IPS-15b (cell line): ENCODE results near the gene TRIP4.
"Not testable (repeated sequence)": the region's sequence is repeated elsewhere in the genome, so short reads cannot be mapped to it uniquely, and the experiment has no call there.

Experiments
- H3K27me3 ChIP-seq: one replicate; pipeline ENCODE4 v1.6.1; 2013; ENCODE audit warnings: low read length; ENCODE audit not compliant: control insufficient read depth, insufficient read depth
- H3K36me3 ChIP-seq: one replicate; pipeline ENCODE4 v1.6.1; 2013; ENCODE audit warnings: low read length; ENCODE audit not compliant: control insufficient read depth, insufficient read depth
- H3K4me1 ChIP-seq: one replicate; pipeline ENCODE4 v1.6.1; 2013; ENCODE audit warnings: mild to moderate bottlenecking, low read length; ENCODE audit not compliant: control insufficient read depth, insufficient read depth
- H3K4me3 ChIP-seq: one replicate; pipeline ENCODE4 v1.5.1; 2013; ENCODE audit warnings: low read depth, low read length
- H3K9ac ChIP-seq: one replicate; pipeline ENCODE4 v1.6.1; 2013; ENCODE audit warnings: low read depth, mild to moderate bottlenecking, low read length
- H3K9me3 ChIP-seq: one replicate; pipeline ENCODE4 v1.6.1; 2013; ENCODE audit warnings: mild to moderate bottlenecking, low read length; ENCODE audit not compliant: control insufficient read depth, insufficient read depth

Gene TRIP4

DNA sequence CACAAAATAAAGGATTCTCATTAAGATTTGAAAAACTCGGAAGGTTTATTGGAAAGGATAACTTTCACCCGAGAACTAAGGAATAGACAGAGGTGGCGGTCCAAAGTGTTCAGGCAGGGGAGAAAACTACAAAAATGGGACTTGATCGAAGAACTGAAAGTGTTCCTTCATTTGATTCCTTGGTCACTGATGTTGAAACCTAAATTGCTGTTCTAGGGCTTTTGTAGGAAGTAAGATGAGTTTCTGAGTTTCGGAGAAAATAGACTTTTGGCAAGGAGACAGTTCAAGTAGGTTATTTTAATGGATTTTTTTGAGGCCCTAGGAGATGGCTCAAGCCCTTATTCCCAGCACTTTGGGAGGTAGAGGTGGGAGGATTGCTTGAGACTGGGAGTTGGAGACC, 1.4 kb downstream of the TRIP4 start:
- no peak overlapping the region for H3K9ac ChIP-seq
- no peak overlapping the region for H3K4me3 ChIP-seq
- peaks cover 6% of the 10 kb centered on the region for H3K27me3 ChIP-seq
- no peaks in the 10 kb centered on the region for H3K4me1 ChIP-seq
- peaks cover 2% of the 10 kb centered on the region for H3K36me3 ChIP-seq
- no peaks in the 10 kb centered on the region for H3K9me3 ChIP-seq

DNA sequence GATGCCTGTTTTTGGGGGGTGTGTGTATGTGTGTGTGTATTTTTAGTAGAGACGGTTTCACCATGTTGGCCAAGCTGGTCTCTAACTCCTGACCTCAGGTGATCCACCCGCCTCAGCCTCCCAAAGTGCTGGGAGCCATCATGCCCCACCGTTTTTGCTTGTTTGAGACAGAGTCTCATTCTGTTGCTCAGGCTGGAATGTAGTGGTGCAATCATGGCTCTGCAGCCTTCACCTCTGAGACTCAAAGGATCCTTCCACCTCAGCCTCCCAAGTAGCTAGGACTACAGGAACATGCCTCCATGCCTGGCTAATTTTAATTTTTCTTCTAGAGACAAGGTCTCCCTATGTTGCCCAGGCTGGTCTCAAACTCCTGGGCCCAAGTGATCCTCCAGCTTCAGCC, 4.8 kb downstream of the TRIP4 start:
- not testable (repeated sequence) for H3K4me3 ChIP-seq, H3K9me3 ChIP-seq, H3K4me1 ChIP-seq, H3K36me3 ChIP-seq, H3K27me3 ChIP-seq, H3K9ac ChIP-seq

DNA sequence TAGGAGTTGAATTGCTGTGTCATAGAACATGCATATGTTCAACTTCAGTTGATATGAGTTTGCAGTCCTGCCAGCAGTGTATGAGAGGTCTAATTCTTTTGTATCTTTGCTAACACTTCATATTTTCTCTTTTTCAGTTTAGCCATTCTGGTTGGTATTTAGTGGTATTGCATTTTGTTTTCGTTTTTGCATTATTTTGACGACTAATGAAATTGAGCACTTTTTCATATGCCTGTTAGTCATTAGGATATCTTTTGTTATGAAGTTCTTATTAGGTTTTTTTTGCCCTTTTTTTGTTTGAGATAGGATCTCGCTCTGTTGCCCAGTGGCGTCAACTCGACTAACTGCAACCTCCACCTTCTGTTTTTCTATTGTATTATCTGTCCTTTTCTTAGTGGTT, 9.2 kb downstream of the TRIP4 start:
- no peaks in the 10 kb centered on the region for H3K27me3 ChIP-seq
- H3K4me3 ChIP-seq = no peak overlapping the region
- no peaks in the 10 kb centered on the region for H3K4me1 ChIP-seq
- H3K9ac ChIP-seq = no peak overlapping the region
- peaks cover 15% of the 10 kb centered on the region for H3K36me3 ChIP-seq
- H3K9me3 ChIP-seq = no peaks in the 10 kb centered on the region

DNA sequence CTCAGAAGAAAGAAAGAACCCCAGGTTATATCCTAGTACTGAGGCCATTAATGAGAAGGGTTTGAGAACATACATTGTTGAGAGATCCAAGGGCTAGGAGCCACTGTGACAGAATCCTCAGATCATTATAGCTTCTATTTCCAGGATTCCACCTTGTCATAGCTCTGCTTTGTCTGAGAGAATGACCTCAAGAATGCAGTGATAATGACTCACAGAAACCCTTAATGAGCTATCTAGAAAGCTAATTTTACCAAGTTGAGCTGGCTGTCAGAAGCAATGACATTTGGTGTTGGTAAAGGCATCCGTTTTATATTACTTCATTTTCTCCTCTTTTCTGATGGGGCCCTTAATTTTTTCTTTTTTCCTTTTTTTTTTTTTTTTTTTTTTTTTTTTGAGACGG, 10.9 kb downstream of the TRIP4 start:
- no peaks in the 10 kb centered on the region for H3K27me3 ChIP-seq
- H3K4me1 ChIP-seq = no peaks in the 10 kb centered on the region
- no peak overlapping the region for H3K4me3 ChIP-seq
- no peaks in the 10 kb centered on the region for H3K9me3 ChIP-seq
- H3K36me3 ChIP-seq = peaks cover 13% of the 10 kb centered on the region
- H3K9ac ChIP-seq = no peak overlapping the region

DNA sequence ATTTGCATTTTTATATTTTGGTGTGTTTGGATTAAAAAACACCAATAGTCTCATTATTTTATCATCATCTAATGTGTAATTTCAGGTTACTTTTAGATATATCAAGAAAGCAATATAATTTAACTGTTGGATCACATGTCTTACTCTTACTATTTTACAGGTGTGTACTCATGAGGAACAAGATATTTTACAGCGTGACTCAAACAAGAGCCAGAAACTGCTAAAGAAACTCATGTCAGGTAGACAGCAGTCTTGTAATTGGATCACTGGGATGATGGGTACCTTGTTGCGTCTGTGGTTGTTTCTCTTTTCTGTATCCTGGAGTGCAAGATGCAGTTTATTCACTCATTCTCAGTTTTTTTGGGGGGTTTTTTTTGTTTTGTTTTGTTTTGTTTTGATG, 12.9 kb downstream of the TRIP4 start:
- no peaks in the 10 kb centered on the region for H3K9me3 ChIP-seq
- H3K36me3 ChIP-seq = peaks cover 17% of the 10 kb centered on the region
- H3K4me3 ChIP-seq = no peak overlapping the region

GRCh38 chr15:64412216-64412615, 24.6 kb downstream of the TRIP4 start:
- H3K36me3 ChIP-seq = peaks cover 4% of the 10 kb centered on the region
- no peak overlapping the region for H3K4me3 ChIP-seq

More for the DNA sequence above, 12.9 kb downstream of the TRIP4 start:
- Histone ChIP-seq H3K9ac (no peak overlapping the region), H3K27me3 (no peaks in the 10 kb centered on the region), H3K4me1 (no peaks in the 10 kb centered on the region)

GRCh38 chr15:64422697-64423096, 35.1 kb downstream of the TRIP4 start:
- H3K9me3 ChIP-seq = no peaks in the 10 kb centered on the region
- H3K4me1 ChIP-seq = no peaks in the 10 kb centered on the region
- H3K4me3 ChIP-seq = no peak overlapping the region
- H3K9ac ChIP-seq = no peak overlapping the region
- H3K36me3 ChIP-seq = peaks cover 2% of the 10 kb centered on the region
- no peaks in the 10 kb centered on the region for H3K27me3 ChIP-seq

More at GRCh38 chr15:64412216-64412615, 24.6 kb downstream of the TRIP4 start:
- H3K4me1 ChIP-seq = no peaks in the 10 kb centered on the region
- no peak overlapping the region for H3K9ac ChIP-seq
- no peaks in the 10 kb centered on the region for H3K27me3 ChIP-seq
- no peaks in the 10 kb centered on the region for H3K9me3 ChIP-seq

DNA sequence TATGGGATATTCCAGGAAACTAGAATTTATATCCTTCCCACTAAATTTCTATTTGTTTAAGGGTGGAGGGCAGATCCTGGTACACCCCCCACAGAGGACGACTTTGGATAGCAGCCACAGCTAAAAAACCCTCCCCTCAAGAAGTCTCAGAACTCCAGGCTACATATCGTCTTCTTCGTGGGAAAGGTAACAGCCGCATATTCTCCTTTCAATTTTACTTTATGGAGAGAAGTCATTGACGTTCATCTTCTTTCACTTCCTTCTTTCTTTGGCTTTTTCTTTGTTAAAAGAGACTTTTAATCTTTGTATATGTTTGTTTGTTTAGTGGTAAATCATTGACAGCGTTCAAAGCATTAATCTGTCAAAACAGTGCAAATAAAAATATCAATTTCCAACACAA, 36.3 kb downstream of the TRIP4 start:
- Histone ChIP-seq H3K9ac (no peak overlapping the region), H3K27me3 (no peaks in the 10 kb centered on the region), H3K4me3 (no peak overlapping the region), H3K4me1 (no peaks in the 10 kb centered on the region), H3K36me3 (peaks cover 2% of the 10 kb centered on the region), H3K9me3 (no peaks in the 10 kb centered on the region)

GRCh38 chr15:64425221-64425620, 37.6 kb downstream of the TRIP4 start:
- Histone ChIP-seq H3K9ac (no peak overlapping the region), H3K36me3 (peaks cover 2% of the 10 kb centered on the region), H3K9me3 (no peaks in the 10 kb centered on the region), H3K4me1 (peaks cover 10% of the 10 kb centered on the region), H3K4me3 (no peak overlapping the region), H3K27me3 (no peaks in the 10 kb centered on the region)

GRCh38 chr15:64426845-64427465, 39.3 kb downstream of the TRIP4 start:
- H3K9ac ChIP-seq = no peak overlapping the region
- H3K36me3 ChIP-seq = peaks cover 2% of the 10 kb centered on the region
- no peaks in the 10 kb centered on the region for H3K9me3 ChIP-seq
- H3K27me3 ChIP-seq = no peaks in the 10 kb centered on the region
- H3K4me1 ChIP-seq = peaks cover 17% of the 10 kb centered on the region
- no peak overlapping the region for H3K4me3 ChIP-seq

- Histone ChIP-seq H3K27me3 (no peaks in the 10 kb centered on the region), H3K9me3 (no peaks in the 10 kb centered on the region), H3K9ac (no peak overlapping the region), H3K4me3 (no peak overlapping the region), H3K36me3 (peaks cover 2% of the 10 kb centered on the region), H3K4me1 (peaks cover 17% of the 10 kb centered on the region)
Observed at GRCh38 chr15:64429448-64429847, 41.8 kb downstream of the TRIP4 start.

DNA sequence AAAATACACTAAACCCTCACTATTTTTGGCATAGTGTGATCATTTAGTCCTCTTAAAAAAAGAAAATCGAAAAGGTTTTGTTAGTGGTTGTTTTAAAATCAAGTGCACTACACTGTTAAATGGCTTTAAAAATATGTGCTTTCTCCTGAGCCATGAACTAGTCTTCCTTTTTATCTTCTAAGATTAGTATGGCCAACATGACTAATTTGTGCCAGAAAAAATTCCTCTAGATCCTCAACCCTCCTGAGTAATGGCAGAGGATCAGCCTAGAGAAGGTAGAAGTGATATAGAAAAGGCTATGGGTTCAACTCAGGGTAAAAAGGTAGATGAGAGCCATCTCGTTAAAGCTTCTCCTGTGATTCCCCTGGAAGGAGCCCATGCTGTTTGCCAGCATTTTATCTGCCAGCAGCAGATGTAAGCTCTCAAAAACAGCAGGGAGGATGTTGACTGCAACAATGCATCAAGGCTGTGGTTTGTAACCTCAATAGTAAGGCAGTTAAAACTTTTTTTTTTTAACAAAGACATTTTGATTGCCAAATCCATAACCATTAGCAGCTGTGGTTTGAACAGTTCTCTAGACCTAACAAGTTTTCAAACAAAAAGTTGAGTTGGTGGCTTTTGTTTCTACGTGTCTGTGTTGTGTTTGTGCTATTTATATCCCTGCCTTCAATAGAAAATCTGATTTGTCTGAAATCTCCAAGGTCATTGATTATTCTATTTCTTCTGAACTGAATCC, 42.5 kb downstream of the TRIP4 start:
- H3K4me1 ChIP-seq = peaks cover 17% of the 10 kb centered on the region
- no peaks in the 10 kb centered on the region for H3K36me3 ChIP-seq
- no peaks in the 10 kb centered on the region for H3K9me3 ChIP-seq
- H3K27me3 ChIP-seq = no peaks in the 10 kb centered on the region
- no peak overlapping the region for H3K4me3 ChIP-seq
- H3K9ac ChIP-seq = no peak overlapping the region
